Stimulated activated CD4-positive, alpha-beta T cell treated with anti-CD3 and anti-CD28 coated beads, TNF-alpha, amount 100 ng/mL, for 1 hour (primary cell): ENCODE results near the gene CD82.

Experiments used
- DNase-seq, 3 donors: peaks; one replicate each; pipeline ENCODE4 v3.0.0-alpha.2; 2020; ENCODE audit warnings: low read depth in 3 of 3, low spot score in 1 of 3

The CD82 gene

DNA sequence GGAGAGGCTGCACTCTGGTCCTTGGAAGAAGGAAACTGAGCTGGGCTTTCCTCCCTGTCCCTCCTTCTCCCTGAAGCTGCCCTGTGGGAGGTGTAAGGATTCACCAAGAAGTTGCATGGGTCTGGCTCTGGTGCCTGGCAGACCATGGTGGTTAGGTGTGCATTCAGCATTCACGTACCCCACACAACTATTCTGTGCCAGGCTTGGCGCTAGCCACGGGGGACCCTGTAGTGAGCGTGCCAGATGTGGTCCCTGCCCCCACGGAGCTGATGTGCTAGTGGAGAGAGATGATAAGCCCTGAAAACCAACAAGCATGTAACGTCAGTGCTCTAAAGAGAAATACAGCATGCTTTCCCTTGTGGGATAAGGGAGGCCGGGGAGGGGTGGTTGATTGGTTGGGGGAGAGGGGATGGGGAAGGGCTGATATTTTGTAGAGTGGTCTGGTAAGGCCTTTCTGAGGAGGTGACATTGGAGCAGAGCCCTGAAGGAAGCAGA, 48.9 kb downstream of the CD82 start:
- DNase-seq: no peak

DNA sequence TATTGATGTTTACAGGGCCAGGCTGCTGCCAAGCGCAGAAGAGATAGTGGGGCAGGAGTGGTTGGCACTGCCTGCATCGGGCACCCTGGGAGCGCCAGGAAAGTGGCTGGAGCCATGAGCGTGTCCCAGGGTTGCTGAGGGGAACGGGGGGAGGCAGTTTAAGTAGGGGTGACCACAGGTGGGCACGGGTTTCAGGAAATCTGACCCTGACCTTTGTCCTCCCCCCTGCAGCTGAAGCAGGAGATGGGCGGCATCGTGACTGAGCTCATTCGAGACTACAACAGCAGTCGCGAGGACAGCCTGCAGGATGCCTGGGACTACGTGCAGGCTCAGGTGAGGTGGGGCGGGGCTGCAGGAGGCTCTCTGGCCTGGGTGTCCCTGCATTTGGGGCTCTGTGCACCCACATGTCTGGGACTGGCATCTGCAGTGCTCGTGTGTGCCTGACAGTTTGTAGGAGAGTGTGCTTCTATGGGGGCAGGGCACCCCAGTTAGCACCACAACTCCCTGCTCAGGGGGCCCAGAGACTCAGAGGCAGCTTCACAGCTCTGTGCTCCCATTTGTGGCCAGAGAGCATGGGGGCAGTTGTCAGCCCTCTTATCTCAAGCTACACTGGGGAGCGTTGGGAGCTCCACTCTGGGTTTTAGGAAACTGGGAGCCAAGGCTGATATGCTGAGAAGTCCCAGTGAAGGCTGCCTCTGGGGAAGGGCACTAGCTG, 49.7 kb downstream of the CD82 start:
- DNase-seq: no peak

DNA sequence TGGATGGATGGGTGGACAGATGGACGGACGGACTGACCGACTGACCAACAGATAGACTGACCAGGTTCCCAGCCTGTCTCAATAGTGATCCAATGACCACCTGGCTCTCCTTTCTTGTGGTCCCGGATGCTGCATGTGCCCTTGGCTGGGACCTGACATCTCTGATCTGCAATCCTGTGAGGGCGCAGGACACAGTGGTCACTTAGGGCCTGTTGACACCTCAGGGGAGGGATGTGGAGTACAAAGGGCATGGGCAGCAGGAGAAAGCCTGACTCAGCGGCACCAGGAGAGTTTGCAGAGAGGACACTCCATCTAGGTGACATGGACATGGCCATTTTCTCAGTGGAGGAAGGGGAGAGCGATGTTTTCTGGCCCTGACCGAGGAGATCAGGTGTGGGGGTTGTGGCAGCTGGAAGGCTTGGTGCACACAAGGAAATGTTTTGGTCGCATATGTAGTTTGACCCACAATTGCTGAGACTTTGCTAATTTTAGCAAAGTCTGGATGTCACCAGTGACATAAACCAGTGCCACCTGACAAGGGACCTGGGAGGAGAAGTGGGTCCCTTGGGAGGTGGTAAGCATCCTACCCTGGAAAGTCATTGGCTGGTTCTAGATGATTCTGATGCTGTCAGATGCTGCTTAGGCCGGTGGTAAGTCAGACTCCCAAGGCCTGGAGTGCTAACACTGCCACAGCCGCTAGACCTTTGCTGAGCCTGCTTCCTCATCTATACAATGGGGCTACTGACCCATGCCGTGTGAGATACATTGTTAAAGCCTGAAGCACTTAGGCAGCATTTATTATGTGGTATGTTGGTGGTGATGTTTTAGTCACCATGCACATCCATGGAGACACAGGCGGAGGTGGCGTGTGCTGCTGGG, 50.7 kb downstream of the CD82 start:
- DNase-seq: no peak

DNA sequence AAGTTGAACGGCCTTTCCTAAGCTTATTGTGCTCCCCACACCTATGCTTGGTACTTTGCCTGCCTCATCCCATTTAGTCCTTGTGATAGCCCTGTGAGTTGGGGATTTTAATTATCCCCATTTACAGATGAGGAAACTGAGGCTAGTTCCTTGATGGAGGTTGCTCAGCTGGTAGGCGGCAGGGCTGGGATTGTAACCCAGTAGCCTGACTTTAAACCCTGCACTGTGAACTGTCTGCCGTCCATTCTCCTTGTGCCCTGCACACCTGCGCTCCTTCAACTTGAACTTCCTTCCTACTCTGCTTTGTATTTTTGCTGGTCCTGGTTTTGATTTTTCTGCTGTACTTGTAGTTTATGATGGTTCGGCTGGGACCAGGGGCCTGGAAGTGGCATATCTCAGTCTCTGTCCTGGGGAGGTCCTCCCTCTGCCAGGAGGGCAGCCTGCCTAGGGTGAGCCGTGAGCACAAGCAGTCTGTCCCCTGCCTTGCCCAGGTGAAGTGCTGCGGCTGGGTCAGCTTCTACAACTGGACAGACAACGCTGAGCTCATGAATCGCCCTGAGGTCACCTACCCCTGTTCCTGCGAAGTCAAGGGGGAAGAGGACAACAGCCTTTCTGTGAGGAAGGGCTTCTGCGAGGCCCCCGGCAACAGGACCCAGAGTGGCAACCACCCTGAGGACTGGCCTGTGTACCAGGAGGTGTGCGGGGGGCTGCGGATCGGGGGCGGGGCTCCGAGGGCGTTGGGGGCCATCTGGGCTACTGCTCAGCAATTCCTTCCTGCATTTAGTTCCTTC, 52.4 kb downstream of the CD82 start:
- no peak for DNase-seq

DNA sequence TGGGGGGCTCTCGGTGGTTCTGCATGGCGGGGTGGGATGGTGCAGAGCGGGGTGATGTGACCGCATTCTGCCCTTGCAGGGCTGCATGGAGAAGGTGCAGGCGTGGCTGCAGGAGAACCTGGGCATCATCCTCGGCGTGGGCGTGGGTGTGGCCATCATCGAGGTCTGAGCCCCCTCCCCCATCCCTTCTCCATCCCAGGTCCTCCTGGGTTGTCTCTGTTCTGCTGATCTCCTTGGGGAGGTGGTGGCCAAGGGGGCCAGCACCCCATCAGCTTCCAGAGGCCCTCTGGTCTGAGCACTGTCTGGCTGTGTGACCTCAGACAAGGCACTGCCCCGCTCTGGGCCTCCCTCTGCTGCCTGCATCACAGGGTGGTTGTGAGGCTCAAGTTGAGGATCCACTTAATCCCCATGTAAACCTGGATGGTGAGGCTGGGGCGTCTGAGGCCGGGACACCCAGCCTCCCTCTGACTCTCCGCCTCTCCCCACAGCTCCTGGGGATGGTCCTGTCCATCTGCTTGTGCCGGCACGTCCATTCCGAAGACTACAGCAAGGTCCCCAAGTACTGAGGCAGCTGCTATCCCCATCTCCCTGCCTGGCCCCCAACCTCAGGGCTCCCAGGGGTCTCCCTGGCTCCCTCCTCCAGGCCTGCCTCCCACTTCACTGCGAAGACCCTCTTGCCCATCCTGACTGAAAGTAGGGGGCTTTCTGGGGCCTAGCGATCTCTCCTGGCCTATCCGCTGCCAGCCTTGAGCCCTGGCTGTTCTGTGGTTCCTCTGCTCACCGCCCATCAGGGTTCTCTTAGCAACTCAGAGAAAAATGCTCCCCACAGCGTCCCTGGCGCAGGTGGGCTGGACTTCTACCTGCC, 53.3 kb downstream of the CD82 start:
- no peak for DNase-seq

DNA sequence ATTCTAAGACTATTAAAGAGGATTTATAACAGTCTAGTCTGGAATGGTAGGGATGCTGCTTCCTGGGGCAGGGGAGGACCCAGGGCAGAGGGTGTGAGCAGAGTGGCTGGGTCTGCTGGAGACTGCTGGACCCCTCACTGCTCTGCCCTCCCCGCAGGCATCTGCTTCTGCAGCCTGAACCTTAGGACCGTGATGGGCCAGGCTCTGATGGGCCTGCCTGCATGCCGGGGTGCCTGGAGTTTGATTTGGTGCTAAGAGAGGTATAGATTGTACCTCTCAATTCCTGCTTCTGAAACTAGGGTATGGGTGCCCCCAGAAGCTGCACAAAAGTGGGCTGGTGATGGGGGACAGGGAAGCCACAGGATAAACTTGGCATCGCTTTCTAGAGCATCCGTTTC, 54.9 kb downstream of the CD82 start:
- DNase-seq: no peak

DNA sequence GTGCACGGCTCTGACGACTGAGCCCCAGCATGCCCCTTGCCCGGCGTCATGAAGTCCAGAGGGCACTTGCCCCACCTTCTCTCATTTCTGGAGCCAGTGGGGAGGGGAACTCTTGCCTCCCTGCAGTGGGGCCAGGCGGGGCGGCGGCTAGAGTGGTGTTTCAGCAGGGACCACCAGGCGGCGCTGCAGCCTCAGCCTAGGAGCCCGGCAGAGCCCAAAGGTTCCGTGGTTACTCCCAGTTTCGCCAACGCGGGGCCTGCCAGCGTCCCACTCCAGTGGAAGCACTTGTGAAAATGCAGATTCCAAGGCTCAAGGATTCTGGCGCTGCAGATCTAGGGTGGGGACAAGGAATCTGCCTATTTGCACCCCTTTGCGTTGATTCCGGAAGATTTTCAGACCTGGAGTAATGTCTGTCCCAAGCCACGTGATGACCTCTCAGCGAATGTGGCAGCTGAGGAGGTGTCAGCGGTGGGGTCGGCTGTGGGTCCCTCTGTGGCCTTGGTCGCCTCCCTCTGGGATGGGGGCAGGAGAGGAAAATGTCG, 55.7 kb downstream of the CD82 start:
- DNase-seq: peak in 2 of 3 donors; percentile 46 to 47

DNA sequence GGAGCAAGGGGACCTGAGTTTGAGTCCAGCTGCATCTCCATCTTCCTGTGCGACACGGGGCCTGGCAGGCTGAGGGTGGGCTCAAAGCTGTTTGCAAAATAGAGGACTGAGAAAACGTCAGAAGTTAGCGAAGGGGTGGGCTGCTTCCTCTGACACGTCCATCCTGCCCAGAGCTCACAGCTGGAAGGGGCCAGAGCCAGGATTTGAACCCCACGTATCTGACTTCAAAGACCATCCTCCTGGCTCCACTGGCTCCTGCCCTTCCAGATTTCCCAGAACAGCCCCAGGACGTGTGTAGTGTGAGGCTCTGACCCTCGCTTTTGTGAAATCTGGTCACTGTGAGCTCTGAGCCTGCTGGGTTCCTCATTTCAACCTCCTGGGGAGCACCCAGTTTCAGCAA, 56.3 kb downstream of the CD82 start:
- DNase-seq: no peak

DNA sequence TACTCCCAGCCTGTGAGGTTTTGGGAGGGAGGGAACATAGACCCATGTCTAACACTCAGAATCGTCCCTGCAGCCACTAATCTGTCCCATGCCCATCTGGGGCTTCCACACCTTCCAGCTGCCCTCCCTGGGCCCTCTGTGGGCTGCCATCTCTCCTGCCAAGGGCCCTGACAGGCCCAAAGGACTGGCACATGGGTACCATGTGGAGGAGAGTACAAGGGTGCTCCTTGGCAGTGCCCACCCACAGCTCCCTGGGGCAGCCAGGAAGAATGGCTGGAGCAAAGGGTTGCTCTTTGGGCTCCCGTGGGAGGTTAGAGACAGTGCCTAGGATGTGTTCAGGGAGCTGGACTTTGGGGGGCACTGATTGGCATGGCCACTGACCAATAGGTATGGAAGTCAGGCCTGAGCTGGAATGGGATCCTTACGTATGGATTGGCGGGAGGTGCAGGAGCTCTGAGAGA, 56.8 kb downstream of the CD82 start:
- DNase-seq: no peak

DNA sequence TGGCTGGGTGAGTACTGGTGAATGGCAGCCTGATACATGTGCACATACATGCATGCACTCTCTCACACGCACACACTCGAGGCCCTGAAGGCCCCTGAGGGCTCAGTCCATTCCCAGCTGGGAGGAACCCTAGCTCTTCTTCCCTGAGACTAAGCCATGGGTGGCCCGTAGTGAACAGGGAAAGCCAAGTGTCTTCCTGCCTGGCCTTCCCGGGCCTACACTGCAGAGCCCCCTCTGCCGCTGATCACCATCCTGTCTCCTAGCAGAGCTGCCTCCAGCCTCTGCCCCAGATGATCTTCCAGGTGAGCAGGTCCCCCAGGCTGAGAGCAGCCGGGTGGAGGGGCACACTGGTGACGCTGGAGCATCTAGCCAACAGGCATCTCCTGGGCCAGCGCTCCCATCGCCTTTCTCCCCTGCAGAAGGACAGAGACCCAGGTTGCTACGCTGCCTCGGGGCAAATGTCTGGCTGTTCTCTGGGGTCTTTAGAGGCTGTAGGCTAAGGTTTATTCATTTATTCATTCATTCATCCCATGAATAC, 57.3 kb downstream of the CD82 start:
- DNase-seq: no peak

DNA sequence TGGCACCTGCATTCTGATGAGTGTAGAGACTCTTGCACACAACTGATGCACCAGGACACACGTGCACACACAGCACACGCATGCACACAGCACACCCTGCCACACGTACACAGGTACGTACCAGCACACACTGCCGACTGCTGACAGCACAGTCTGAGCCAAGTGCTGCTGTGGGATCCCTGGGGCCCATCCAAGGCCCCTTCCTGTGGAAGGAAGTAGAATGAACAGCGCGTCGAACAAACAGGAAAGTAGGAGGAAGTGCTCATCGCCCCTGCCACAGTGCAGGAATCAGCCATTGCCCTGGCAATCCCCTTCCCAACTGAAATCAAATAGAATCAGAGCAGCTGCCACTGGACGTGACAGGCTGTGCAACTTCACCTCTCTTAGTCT, 57.9 kb downstream of the CD82 start:
- DNase-seq: no peak

DNA sequence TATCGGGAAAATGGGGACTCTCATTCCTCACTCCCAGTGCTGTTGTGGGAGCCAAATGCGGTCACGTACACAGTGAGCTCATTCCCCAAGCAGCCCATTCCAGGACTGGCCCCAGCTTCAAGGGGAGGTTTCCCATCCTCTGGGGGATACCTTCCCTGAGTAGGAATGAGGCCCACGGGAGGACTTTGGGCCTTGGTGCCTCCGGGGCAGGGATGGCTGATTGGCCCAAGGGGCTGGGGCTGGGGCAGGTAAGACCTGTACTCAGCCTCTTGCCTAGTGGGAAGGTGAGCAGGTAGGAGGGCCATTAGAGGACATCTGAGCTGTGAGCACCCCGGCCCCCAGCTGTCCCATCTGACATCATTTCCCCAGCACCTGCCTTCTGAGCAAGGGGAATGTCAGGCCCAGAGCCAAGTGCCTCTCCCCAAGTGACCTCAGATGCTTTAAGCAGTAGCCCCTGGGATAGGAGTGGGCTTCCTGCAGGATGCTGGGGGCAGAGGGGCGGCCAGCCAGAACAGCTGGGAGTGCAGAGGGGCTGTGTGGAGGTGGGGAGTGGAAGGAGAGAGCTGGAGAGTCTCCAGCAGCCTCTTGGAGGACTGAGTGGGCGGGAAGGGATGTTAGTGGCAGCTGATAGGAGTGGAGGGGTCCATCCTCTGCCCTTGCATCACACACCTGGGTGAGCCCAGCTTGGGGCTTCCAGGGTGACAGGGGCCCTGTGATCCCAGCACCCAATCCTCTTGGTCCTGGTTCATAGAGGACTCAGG, 58.4 kb downstream of the CD82 start:
- no peak for DNase-seq

DNA sequence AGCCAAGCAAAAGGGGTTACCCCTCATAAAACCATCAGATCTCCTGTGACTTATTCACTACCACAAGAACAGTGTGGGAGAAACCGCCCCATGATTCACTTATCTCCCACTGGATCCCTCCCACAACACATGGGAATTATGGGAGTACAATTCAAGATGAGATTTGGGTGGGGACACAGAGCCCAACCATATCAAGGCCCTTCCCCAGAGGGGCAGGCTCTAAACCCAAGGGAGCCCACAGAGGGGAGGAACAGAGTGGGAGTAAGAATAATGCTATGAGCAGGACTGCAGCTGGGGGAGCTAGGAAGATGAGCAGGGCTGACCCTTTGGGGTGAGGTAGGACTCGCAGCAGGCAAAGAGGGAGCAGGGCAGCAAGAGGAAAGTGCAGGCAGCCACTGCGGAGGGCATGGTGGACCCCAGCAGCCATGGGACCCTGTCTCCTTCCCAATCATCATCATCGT, 59.3 kb downstream of the CD82 start:
- no peak for DNase-seq

DNA sequence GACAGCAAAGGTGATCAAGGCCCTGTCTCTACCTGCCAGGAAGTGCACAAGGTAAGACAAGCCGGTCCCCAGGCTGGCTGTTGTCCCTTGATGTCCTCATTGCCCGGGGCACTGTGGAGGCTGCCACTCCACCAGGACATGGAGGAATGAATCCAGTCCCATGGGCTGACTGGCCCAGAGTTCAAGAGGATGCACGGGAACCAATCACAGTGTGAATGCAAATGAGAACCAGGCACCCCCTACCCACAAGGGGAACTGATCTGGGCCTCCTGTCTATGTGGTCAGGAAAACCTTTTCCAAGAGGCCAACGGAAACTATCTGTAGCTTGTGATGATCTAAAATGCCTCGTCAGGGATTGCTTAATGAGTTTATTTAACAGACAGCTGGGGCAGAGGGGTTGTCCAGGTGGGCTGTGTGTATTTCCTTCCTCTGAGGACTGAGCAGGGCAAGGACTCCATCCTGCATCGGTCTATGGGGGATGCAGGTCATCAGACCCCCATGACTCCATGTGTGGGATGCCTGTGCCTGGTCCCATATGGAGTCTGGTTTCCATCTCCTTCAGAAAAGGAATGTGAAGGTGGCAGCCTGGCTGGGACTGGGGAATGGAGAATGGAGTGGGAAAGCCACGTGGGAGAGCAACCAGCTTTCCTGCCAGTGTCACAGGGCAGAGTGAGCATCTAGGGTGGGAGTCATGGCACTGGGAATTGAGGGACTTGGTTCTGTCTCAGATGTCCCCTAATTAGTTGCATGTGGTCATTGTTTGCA, 60.5 kb downstream of the CD82 start:
- no peak for DNase-seq

DNA sequence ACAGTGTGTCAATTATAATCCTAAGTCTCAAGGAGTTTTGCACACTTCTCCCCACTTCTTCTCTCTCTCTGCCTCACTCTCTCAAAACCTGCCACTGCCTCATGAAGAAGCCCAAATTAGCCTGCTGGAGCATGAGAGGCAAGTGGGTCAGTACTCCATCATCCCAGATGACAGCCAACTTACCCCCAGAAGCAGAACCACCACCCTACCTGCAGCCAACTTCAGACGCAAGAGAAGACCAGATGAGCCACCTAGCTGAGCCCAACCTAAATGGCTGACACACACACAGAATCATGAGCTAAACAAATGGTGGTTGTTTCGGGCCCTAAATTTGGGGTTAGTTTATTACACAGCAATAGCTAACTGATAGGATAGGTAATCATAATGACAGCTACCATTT, 61.2 kb downstream of the CD82 start:
- DNase-seq: no peak

DNA sequence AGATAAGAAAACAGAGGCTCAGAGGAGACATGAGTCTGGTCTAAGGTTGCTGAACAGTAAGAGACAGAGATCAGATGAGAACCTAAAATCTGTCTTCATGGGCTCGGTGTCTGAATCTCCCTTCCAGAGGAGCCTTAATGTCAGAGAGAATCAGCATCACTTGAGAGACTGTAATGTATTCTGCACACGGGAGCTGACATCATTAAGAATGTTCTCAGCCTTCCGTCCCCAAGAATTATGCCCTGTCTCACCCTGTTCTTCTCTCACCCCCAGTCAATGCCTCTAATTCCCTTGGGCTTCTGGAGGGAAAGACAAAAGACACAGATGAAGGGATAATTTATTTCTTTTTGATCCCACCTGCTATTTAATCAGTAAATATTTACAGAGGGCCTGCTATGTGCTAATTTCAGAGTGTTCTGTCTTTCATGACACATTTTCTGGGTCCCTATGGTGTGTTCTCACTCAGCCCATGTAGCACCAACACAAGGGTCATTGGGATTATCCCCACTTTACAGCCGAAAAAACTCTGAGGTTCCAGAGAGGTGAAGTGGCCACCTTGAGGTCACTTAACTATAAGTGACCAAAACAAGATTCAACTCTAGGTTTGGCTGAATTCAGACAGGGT, 61.8 kb downstream of the CD82 start:
- no peak for DNase-seq

DNA sequence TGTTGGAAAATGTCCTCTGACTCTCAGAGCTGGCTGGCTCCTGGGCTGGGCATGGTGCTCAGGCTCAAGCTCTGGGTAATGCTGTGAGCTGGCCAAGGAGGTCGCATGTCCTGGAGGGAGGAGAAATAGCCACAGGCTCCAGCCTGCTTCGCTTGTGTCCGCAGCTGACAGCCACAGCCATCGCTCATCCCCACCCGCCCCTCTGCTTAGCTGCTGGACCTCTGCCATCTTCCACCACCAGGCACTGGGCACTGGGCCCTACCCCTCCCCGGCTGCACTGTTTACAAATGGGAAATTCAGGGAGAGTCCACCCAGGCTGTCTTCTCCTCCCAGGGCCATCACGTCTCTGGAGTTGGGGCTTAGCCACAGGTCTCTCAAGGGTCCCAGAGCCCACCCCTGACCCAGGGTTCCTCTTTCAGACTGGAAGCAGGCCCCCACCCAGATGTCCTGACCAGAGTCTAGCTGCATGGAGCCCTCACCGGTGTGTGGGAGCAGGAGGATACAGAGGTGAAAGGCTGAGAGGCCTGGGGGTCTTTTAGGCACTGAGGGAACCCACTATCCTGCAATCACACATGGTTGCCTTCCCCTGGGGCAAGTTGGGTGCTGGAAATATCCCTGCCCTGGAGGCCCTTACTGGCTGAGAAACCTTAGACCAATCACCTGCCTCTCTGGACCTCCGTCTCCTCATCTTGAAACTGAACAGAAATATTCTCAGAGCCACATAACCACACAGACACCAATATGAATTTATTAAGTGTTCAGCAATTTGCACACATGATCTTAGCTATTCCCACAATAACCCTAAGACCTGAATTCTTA, 62.7 kb downstream of the CD82 start:
- no peak for DNase-seq
